ENCODE data around the gene OXA1L. TPM values are rescaled to one million over a fixed set of nuclear protein-coding genes. Genes with fewer than 3 reads are reported as not detected.
"Not testable (repeated sequence)": the region's sequence is repeated elsewhere in the genome, so short reads cannot be mapped to it uniquely, and the experiment has no call there.

OXA1L gene
- 100 to 1,000 TPM in 2 of 6 experiments, 10 to 100 TPM in 4; 87.1 to 108 (median 92.9) TPM for total RNA-seq (2021; fragmentation: NEBNext Ultra II Directional; extraction: Animal tissue kit (Norgen Biotek cat#: 25700))
- long read RNA-seq, transcript OXA1L-201 (10 exons, 1,719 nt): major isoform, 77 of 92 reads
- long read RNA-seq, partial matches to known transcripts: 10 of 92 reads
- long read RNA-seq, other reads (novel, unspliced or antisense): 5 of 92 reads

GRCh38 chr14:22766457-22767322 is at the start of gene OXA1L:
Gene OXA1L (plus strand): TSS chr14:22766688. CDS start chr14:22766702, 14 bp downstream.
- peaks cover 6% of the 10 kb centered on the region for H3K9me3 Mint-ChIP-seq

GRCh38 chr14:22718091-22718490 is 48.4 kb upstream of the OXA1L start:
- no peak for TF ChIP-seq CTCF (IDR thresholded peaks at IDR 0.05)
- Mint-ChIP-seq H3K36me3 (ENCODE audit: low read depth) (no peaks in the 10 kb centered on the region), H3K4me1 (ENCODE audit: low read depth) (peaks cover 6% of the 10 kb centered on the region; the same call in 1 of the 2 replicates), H3K9me3 (no peaks in the 10 kb centered on the region), H3K27me3 (ENCODE audit: insufficient read depth) (peaks cover 16% of the 10 kb centered on the region), H3K27ac (no peak overlapping the region), H3K4me3 (no peak overlapping the region)
- DNase-seq: no peak

More at GRCh38 chr14:22766457-22767322, at the start of gene OXA1L:
- peak; percentile 97 for DNase-seq
- Mint-ChIP-seq H3K4me1 (ENCODE audit: low read depth) (peaks cover 41% of the 10 kb centered on the region), H3K36me3 (ENCODE audit: low read depth) (peaks cover 58% of the 10 kb centered on the region), H3K27ac (peak within 1 kb of the TSS; percentile 98), H3K27me3 (ENCODE audit: insufficient read depth) (peaks cover 2% of the 10 kb centered on the region; the same call in 1 of the 2 replicates), H3K4me3 (peak within 1 kb of the TSS; percentile 93)
- TF ChIP-seq CTCF (IDR thresholded peaks at IDR 0.05): no peak

GRCh38 chr14:22721213-22721612 is 45.3 kb upstream of the OXA1L start:
- Mint-ChIP-seq H3K36me3 (ENCODE audit: low read depth) (no peaks in the 10 kb centered on the region), H3K4me3 (no peak overlapping the region), H3K9me3 (no peaks in the 10 kb centered on the region), H3K27me3 (ENCODE audit: insufficient read depth) (peaks cover 30% of the 10 kb centered on the region), H3K27ac (no peak overlapping the region), H3K4me1 (ENCODE audit: low read depth) (no peaks in the 10 kb centered on the region)
- DNase-seq: no peak
- no peak for TF ChIP-seq CTCF (IDR thresholded peaks at IDR 0.05)

GRCh38 chr14:22723815-22724214 is 42.7 kb upstream of the OXA1L start:
- Mint-ChIP-seq H3K4me1 (ENCODE audit: low read depth) (no peaks in the 10 kb centered on the region), H3K36me3 (ENCODE audit: low read depth) (no peaks in the 10 kb centered on the region), H3K27ac (no peak overlapping the region), H3K27me3 (ENCODE audit: insufficient read depth) (peaks cover 24% of the 10 kb centered on the region), H3K4me3 (no peak overlapping the region), H3K9me3 (no peaks in the 10 kb centered on the region)
- DNase-seq: no peak
- TF ChIP-seq CTCF (IDR thresholded peaks at IDR 0.05): no peak

GRCh38 chr14:22724847-22725246 is 41.6 kb upstream of the OXA1L start:
- H3K4me1 Mint-ChIP-seq (ENCODE audit: low read depth); H3K4me3 Mint-ChIP-seq; DNase-seq; H3K9me3 Mint-ChIP-seq; H3K36me3 Mint-ChIP-seq (ENCODE audit: low read depth); H3K27ac Mint-ChIP-seq: not testable (repeated sequence)
- H3K27me3 Mint-ChIP-seq (ENCODE audit: insufficient read depth): peaks cover 18% of the 10 kb centered on the region

- H3K4me1 Mint-ChIP-seq (ENCODE audit: low read depth); DNase-seq; H3K9me3 Mint-ChIP-seq; H3K36me3 Mint-ChIP-seq (ENCODE audit: low read depth); H3K4me3 Mint-ChIP-seq; H3K27ac Mint-ChIP-seq: not testable (repeated sequence)
- peaks cover 20% of the 10 kb centered on the region for H3K27me3 Mint-ChIP-seq (ENCODE audit: insufficient read depth)
Observed at GRCh38 chr14:22725374-22725773, 41.1 kb upstream of the OXA1L start.
